HUDEP-2 (cell line): ENCODE results near the gene SLCO2B1.

Experiments used
- DNase-seq, 76 experiments: peaks; one replicate each; lab custom pipeline; 2025; ENCODE audit not compliant: unreplicated experiment in 76 of 76; lab: John Stamatoyannopoulos, UW

The SLCO2B1 gene

GRCh38 chr11:75208446-75208845 is 57.5 kb downstream of the SLCO2B1 start:
- peak in 21 of 76 experiments; percentile 1 to 46 (median 14) for DNase-seq

DNA sequence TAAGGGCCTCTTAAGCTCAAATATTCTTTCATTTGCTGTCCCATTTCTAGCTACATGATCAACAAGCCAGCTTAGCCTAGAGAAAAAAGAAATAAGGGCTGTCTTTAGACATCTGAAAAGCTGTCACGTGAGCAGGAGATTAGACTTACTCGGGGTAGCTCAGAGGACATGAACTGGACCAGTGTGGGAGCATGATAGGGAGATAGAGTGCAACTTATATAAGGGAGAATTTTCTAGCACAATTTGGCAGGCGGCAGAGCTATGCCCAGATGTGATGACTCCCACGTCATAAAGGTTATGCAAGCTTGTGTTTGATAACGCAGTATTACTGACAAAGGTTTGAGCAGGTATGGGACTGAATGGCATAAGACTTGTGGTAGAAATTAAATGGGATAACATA is 61.5 kb downstream of the SLCO2B1 start:
- no peak for DNase-seq

GRCh38 chr11:75214411-75214821 is 63.5 kb downstream of the SLCO2B1 start:
- peak in 72 of 76 experiments; percentile 7 to 85 (median 64) for DNase-seq

GRCh38 chr11:75214843-75215242 is 63.9 kb downstream of the SLCO2B1 start:
- DNase-seq = no peak

DNA sequence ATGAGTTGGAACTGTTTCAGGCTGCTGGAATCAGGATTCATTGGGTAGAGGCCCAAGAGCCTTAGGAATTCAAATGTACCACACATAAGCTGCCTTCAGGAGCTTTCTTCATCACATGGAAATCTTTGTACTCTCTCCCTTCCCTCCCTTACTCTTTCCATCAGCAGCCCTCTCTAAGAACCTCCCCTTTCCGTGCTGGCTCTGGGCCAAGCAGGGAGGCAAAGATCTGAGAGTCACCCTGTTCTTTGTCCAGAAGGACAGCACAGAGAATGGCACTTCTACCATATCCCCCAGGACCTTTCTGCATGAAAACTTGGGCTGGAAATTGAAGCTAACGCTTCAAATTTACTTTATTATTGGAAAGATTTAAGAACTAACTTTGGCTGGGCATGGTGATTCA is 69.0 kb downstream of the SLCO2B1 start:
- no peak for DNase-seq

DNA sequence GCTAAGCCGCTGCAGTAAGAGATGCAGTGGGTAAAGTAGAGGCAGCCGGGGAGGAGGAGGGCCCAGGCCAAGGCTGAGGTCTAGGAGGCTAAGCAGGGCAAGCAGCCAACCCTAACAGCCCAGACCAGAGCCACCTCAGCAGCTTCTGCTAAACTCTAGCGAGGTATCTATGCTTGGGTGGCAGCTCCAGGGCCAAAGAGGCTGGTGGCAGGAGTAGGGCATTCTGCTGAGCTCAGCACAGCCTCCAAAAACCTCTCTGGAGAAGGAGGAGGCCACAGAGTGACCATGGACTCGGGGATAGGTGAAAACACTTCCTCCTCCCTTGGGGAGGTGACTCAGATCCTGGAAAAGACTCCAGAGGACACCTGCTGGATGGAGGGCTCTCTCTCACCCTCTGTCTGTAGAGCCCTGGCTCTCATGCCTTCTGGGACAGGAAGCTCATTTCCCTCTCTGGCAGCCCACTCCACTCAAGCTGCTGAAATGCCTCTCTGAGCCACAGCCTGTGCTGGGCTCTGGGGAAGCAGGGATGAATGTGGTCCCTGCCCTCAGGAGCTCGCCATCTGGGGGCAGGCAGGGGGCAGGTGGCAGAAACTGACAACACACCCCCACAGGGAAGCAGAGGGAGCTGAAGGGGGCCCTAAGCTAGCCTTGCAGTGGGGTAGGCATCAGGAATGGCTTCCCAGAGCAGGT is 73.2 kb downstream of the SLCO2B1 start:
- no peak for DNase-seq

GRCh38 chr11:75225794-75226193 is 74.9 kb downstream of the SLCO2B1 start:
- DNase-seq = no peak

DNA sequence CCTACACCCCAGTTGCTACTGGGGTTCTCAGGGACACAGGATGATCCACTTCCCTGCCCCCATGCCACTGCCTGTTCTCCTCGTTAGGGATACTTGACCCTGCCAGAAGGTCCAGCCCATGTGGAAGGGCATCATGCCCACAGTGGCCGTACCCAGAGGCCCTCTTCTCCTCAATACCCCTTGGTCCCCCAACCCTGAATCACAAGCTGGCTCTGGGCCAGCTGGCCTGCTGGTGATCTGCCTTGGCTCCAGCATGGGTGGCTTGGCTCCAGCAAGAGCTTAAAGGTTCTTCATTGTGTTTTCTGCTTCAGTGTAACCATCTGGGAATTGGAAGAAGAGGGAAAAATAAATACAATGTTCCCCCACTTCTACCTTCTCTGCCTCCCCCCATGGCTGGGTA is 78.6 kb downstream of the SLCO2B1 start:
- DNase-seq = no peak

- DNase-seq = no peak
Observed at GRCh38 chr11:75230621-75231020, 79.7 kb downstream of the SLCO2B1 start.

- peak in 31 of 76 experiments; percentile 2 to 51 (median 21) for DNase-seq
Observed at GRCh38 chr11:75233754-75234172, 82.9 kb downstream of the SLCO2B1 start.

GRCh38 chr11:75236062-75236461 is 85.2 kb downstream of the SLCO2B1 start:
- no peak for DNase-seq

DNA sequence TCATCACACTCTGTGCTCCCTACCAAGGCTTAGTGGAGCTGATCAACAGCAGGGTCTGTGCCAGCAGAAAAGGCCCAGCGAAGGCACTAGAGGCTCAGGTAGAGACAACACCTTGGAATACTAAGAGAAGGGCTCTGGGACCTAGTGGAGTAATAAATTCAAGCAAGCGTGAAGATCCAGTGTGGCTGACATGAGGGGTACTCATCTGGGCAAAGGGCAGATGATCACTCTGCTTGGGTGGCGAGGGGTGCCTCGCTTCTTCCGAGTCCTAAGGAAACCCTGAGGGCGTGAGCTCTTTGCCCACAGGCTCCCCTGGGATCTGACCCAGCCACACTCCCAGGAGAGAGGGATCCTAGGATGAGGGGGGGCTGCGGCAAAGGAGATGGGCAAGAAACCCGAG is 86.1 kb downstream of the SLCO2B1 start:
- DNase-seq = no peak

DNA sequence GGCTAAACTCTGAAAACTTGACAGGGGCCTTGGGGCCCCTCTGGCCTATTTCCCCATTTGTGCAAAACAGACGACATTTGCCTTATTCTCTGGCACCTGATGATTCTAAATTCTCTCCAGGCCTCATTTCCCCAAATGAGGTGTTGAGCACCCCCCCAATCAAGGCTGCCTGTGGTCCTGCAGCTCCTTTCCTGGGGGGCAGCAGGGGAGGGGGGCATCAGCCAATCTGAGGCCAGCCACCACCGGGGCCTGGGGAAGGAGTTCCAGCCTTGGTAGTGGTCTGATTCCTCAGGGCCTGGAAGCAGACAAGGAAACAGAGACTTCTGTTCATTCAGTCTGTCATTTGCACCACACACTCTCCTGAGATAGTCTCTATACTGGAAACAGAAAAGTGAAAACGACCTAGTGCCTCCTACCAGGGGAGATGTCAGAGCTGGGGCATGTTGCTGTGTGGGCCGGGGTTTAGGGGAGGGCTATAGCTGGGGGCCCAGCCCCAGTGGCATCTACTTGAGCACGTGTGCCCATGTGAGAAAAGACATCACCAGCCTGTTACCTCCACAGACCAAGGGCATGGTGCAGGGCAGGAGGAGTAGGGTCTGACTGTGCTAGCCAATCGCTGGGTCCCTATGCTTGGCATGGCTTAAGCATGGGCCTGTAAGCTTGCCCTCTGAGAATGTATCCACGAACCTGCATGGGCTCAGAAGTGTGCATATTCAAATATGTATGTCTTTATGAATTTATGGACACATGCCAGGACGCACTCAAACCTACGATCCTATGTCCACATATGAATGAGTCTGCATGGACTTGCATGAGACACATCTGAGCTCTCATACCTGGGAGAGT is 87.9 kb downstream of the SLCO2B1 start:
- DNase-seq = no peak

GRCh38 chr11:75239531-75240290 is 88.8 kb downstream of the SLCO2B1 start:
- no peak for DNase-seq

DNA sequence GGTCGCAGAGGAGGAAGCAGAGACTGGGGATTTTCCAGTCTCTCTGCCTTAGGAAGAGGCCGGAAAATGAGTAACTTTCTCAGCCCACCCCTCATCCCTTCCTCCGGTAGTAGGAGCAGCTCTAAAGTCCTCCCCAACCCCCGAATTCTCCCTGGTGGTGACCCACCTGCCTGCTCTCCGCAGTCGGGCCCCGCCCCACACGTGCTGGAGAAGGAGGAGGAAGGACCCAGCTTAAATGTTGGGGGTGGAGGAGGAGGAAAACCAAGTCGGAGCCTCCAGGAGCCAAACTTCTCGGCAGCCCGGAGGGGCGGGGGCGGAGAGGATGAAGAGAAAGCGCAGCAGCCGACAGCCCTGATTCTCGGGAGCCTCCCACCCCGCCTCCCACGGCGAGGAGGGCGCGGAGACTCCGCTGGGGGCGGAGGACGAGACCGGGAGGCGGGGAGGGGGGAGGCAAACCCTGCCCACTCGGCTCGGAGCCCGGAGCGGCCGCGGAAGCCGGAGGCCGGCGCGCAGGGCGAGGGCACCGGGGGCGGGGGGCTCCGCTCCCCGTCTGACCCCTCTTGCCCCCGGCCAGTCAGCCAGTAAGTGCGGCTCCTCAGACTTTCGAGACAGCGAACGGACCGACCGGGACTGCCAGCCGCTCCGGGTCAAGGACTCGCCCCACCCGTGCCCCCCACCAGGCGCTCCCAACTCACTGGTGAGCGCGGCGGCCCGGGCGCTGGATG is 89.6 kb downstream of the SLCO2B1 start, which contains the start of gene TPBGL:
TPBGL (plus strand) TSS at position 464 of the 725 bp plus-strand sequence. CDS start 276 bp downstream, outside the sequence.
- DNase-seq = peak in 1 of 76 experiments; percentile 22

DNA sequence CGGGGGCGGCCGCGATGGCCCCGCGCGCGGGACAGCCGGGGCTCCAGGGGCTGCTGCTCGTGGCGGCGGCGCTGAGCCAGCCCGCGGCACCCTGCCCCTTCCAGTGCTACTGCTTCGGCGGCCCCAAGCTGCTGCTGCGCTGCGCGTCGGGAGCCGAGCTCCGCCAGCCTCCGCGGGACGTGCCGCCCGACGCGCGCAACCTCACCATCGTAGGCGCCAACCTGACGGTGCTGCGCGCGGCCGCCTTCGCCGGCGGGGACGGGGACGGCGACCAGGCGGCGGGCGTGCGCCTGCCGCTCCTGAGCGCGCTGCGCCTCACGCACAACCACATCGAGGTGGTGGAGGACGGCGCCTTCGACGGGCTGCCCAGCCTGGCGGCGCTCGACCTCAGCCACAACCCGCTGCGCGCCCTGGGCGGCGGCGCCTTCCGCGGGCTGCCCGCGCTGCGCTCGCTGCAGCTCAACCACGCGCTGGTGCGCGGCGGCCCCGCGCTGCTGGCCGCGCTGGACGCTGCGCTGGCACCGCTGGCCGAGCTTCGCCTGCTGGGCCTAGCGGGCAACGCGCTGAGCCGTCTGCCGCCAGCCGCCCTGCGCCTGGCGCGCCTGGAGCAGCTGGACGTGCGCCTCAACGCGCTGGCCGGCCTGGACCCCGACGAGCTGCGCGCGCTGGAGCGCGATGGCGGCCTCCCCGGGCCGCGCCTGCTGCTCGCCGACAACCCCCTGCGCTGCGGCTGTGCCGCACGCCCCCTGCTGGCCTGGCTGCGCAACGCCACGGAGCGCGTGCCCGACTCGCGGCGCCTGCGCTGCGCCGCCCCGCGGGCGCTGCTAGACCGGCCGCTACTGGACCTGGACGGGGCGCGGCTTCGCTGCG is 90.4 kb downstream of the SLCO2B1 start:
- peak in 72 of 76 experiments; percentile 13 to 100 (median 74) for DNase-seq

- DNase-seq = no peak
Observed at GRCh38 chr11:75241906-75242644, 91.2 kb downstream of the SLCO2B1 start.

- no peak for DNase-seq
Observed at GRCh38 chr11:75242722-75243600, 92.1 kb downstream of the SLCO2B1 start.
